GM18511 (cell line): ENCODE data around the gene LIPA.
"Not testable (repeated sequence)": the region's sequence is repeated elsewhere in the genome, so short reads cannot be mapped to it uniquely, and the experiment has no call there.

ENCODE experiments used
- ATAC-seq: cut with Tn5 transposase; IDR thresholded peaks from one replicate; pipeline ENCODE4 v1.9.1; 2021; ENCODE audit warnings: mild to moderate bottlenecking, moderate library complexity; ENCODE audit not compliant: unreplicated experiment

The LIPA gene

GRCh38 chr10:89213191-89213808, 38.3 kb downstream of the LIPA start:
- no peak for ATAC-seq

- ATAC-seq, result no peak
These were observed 40.7 kb downstream of the LIPA start for GRCh38 chr10:89210794-89211425.

GRCh38 chr10:89209718-89210117, 41.9 kb downstream of the LIPA start:
- no peak for ATAC-seq

GRCh38 chr10:89207801-89208551, 43.6 kb downstream of the LIPA start:
- no peak for ATAC-seq

GRCh38 chr10:89207181-89207800, 44.3 kb downstream of the LIPA start, which contains the start of gene CH25H:
Gene CH25H (minus strand): TSS chr10:89207317. CDS start chr10:89207292, 25 bp downstream.
- no peak for ATAC-seq

GRCh38 chr10:89206402-89207180, 45.0 kb downstream of the LIPA start:
- ATAC-seq, result no peak

GRCh38 chr10:89204621-89205185, 46.9 kb downstream of the LIPA start:
- no peak for ATAC-seq

- ATAC-seq, result no peak
These were observed 48.3 kb downstream of the LIPA start for GRCh38 chr10:89203237-89203636.

- no peak for ATAC-seq
These were observed 49.5 kb downstream of the LIPA start for GRCh38 chr10:89202033-89202425.

- no peak for ATAC-seq
These were observed 50.1 kb downstream of the LIPA start for GRCh38 chr10:89201345-89202032.

GRCh38 chr10:89197473-89197872, 54.1 kb downstream of the LIPA start:
- ATAC-seq, result no peak

- not testable (repeated sequence) for ATAC-seq
These were observed 60.3 kb downstream of the LIPA start for GRCh38 chr10:89191301-89191700.

- ATAC-seq, result no peak
These were observed 62.3 kb downstream of the LIPA start for GRCh38 chr10:89189211-89189734.

- no peak for ATAC-seq
These were observed 65.9 kb downstream of the LIPA start for GRCh38 chr10:89185658-89186057.

- no peak for ATAC-seq
These were observed 66.9 kb downstream of the LIPA start for GRCh38 chr10:89184638-89185037.

GRCh38 chr10:89183571-89183970, 68.0 kb downstream of the LIPA start:
- ATAC-seq, result no peak

- ATAC-seq, result no peak
These were observed 68.7 kb downstream of the LIPA start for GRCh38 chr10:89182894-89183293.

- ATAC-seq, result no peak
These were observed 75.8 kb downstream of the LIPA start for GRCh38 chr10:89175816-89176215.

- no peak for ATAC-seq
These were observed 78.5 kb downstream of the LIPA start for GRCh38 chr10:89173075-89173474.

GRCh38 chr10:89171996-89172395, 79.6 kb downstream of the LIPA start:
- no peak for ATAC-seq
